HG02610 (cell line): ENCODE results near the gene PHF2.
A peak's percentile ranks its signal among the peaks of the same experiment; 100 is the strongest.

ENCODE experiments used
- ATAC-seq: cut with Tn5 transposase; IDR thresholded peaks from one replicate; pipeline ENCODE4 v1.9.1; 2021; ENCODE audit warnings: mild to moderate bottlenecking, moderate library complexity; ENCODE audit not compliant: unreplicated experiment

Gene PHF2

DNA sequence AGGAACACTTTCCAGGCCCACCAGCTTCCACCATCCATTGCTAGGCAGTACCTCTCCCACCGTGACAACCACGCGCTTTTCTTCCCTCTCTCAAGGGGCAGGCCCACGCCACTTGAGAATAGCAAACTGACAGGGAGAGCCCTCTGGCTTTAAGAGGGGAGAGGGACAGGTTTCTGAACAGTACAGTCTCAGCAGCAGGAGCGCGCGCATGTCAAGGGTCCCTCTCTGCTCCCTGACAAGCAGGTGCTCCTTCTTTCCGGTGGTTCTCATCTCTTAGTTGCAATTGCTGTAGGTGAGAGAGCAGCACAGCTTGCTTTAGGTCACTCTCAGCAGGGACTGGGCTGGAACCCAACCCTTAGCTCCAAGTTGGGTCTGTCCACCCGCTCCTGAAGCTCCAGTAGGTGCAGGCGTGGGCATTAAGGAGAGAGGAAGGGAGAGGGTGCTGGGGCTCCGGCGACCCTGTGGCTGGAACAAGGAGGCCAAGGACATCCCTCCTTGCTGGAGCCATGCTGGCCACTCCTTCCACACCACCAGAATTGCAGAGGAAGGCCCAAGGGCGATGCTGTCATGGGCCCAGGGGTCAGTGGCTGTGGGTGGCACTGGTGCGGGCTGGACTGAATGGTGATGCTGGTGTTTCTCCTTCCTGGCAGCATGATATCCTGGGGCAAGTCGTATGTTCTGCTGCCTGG is 9.0 kb upstream of the PHF2 start:
- no peak for ATAC-seq

DNA sequence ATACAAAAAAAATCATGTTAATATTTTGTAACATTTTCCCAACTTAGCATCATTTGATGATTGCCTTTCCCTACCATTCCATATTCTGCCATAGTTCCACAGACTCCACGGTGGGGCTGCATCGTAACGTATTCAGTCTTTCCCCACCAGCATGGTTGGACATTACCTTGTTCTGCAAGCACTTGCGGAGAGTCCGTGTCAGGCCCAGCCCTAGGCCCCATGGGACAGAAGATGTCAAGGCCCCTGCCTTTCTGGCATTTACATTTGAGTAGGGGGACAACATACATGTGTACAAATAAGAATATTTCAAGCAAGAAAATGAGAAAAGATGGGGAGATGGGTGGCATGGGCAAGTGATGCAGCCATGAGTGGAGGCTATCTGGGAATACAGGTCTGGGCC is 8.2 kb upstream of the PHF2 start:
- ATAC-seq: no peak

DNA sequence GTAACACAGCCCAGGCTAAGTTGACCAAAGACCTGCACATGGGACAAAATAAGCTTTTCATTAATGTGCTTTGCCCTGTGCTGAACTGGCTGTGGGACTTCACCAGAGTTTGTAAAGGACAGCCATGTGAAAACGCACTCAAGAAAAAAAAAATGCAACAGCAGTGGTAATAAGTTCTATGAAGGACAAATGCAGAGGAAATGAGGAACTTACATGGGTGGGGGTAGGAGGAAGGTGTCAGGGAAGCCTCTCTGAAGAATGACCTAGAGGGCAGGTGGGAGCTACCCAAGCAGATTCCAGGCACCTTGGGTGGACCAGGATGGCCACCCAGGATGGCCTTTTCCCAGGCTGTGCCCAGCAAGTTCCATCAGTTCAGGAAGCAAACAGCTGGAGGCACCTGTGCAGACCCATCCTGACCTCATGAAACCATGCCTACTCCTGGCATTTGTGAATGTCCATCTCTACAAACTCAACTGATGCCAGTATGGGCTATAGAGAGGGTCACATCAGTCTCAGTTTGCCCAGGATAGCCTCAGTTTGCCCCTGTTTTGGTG is 6.7 kb upstream of the PHF2 start:
- no peak for ATAC-seq

DNA sequence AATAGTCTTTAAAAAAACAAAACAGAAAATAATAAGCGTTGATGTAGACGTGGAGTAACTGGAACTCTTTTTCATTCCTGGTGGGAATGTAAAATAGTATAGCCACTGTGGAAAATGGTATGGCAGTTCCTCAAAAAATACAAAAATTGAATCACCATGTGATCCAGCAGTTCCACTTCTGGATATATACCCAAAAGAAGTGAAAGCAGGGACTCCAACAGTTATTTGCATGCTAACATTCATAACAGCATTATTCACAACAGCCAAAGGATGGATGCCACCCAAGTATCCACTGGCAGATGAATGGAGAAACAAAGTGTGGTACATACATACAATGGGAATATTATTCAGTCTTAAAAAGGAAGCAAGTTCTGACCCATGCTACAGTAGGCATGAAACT is 4.2 kb upstream of the PHF2 start:
- no peak for ATAC-seq

DNA sequence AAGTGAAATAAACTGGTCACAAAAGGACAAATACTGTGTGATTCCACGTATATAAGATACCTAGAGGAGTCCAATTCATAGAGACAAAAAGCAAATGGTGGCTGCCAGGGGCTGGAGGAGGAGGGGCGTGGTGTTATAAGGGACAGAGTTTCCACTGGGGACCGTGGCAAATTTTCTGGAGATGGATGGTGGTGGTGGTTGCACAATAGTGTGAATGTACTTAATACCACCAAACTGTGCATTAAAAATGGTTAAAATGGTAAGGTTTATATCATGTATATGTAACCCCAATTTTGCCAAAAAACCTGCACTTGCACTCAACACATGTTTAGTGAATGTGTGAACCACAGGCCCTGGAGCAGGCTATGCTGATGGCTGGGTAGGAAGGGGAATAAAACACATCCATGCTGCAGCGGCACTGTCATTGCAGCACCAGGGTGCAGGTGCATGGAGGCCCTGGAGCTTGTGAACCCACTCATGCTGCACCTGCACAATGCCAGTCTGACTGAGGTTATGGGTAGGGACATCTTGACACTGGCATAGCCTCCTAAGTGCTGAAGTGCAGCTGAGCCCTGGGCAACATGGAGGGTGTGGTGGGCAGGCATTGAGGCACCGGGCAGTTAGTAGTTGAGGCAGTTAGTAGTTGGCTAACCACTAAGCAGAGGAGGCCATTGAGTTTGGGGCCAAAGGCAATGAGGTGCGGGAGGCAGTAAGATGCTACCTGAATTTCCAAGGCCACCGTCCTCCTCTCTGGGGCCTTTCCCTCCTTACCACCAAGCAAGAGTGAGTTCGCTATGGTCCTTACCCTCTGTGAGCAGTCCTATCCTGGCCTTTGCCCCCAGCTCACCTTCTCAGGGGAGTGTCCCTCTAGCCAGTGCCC is 3.5 kb upstream of the PHF2 start:
- ATAC-seq: no peak

DNA sequence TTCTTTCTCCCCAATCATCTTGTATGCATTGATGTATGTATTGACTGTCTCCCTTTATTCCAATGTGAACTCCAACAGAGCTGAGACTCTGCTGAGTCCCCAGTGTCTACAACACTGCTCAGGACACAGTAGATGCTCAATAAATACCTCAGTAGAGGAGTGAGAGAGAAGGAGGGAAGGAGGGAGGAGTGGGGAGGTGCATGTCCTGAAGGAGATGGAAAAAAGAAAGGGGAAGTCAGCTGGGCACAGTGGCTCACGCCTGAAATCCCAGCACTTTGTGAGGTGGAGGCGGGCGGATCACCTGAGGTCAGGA is 2.9 kb upstream of the PHF2 start:
- no peak for ATAC-seq

DNA sequence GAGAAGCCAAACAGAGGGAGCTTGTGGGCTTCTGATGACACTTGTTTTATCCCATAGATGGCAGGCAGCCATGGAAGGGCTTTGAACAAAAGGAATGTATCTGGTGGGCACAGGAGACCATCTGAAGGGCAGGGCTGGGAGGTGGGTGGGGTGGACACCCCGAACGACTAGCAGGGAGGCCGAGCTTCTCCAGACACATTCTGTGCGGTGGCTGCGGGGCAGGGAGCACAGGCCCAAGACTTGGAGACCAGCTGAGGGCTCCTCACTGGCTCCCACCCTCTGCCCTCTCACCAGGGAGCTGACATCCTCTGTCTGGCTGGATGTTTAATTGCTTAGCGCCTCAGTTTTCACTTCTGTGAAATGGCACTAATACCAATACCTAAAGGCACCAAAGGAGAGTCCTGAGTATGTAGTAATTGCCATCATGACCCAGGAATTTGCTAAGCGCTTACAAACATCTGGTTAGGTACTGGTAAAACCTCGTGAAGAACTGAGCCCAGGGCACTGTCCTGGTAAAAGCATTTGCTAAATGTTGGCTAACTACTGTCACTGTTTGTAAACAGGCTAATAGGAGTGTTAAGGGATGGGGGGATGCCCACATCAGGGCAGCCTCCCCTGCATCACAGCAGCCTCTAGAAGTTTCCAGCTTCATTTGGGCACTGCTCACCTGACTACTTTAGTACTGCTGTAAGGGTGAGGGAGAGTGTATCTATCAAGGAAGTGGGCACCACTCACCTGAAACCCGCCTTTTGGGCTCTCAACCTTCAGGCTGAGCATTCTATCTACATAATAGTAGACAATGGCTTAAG is 2.1 kb upstream of the PHF2 start:
- no peak for ATAC-seq

DNA sequence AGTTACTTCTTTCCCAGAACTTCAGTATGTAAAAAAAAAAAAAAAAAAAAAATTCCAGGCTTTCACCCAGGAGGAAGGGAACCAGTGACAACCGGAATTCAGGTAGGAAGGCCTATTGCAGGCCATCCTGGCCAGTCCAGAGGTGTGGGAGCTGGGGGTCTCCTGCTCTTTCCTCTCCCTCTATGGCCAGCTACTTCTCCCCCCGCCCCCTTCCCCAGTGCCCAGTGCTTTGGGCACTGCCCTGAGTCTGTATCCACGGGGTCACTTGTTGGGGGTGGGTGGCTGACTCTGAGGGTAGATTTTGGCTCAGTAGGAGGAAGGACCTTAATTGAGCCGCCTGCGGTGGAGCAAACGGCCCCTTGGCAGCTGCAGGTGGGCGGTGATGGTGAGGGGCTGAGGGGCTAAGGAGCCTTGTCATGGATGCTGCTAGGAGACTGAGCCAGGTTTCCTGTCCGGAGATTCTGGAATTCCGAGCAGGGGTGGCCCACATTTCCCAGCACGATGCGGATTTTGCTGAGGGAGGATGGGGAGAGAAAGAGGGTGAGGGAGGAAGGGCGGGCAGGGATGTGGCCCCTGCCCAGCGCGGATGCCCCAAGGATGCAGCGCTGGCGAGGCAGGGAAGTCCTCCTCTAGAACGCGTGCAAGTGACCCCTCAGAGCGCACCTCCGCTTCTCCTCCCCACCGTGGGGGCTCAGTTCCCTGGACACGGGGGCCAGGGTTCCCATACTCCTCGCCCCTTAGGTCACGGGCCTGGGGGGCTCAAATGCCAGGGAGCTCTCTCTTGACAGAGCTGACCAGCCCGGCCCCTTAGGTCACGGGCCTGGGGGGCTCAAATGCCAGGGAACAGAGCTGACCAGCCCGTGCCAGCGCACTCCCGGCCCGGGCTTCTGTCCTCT is 1.2 kb upstream of the PHF2 start:
- no peak for ATAC-seq

DNA sequence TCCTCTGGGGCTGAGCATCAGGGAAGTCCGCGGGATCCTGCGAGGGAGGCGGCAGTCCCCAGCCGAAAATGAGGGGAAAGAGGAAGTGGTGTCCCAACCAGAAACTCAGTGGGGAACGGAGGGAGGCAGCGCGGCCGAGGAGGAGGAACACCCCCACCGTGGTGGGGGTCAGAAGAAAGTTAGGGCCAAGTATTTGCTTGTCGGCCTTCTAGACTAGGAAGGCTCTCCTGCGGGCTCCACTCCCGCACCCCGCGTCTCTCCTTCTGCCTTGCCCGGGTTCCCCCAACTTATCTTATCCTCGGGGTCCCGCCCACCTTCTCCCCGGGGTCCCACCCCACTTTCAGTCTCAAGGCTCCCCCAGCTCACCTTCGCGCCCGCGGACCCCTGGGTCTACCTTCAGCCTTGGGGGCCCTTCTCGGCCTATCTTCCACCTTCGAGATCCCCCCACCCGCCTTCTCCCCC is 557 bp upstream of the PHF2 start:
- ATAC-seq: peak; percentile 32

DNA sequence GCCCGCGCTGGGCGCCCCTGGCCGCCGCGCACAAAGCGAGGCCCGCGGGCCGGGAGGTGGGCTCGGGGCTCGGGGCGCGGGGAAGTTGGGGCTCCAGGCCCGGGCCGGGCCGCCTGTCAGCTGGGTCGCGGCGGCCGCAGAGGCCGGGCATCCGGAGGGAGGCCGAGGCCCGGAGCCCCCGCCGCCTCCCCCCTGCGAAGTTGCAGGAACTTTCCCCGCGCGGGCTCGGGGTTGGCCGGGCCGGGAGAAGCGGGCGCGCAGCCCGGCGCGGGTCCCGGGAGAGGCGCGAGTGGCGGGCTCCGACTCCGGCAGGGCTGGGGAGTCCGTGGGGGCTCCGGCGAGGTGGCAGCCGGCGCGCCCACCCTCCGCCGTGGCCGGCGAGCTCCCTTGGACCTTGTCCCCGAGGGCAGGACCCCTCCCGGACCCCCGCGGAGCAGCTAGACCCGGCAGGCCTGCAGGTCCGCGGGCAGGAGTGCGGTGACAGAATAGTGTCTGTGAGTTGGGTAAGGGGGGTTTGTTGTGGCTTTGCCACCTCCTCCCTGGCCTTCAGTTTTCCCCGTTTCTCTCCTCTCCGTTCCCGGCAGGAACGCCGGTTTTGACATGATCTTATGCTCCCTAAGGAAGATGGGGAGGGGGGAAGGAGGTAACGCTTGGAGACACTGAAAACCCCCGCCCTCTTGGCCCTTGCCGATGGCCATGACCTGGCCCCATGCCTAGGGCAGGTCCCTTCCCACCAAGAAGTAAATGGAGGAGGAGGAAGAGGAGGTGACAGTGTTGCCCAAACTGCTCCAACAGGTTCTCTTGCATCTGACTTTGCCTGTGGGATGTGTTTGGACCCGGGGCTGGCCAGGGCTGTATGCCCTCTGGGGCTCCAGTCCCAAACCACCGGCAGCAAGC is 942 bp downstream of the PHF2 start:
- ATAC-seq: peak; percentile 12

DNA sequence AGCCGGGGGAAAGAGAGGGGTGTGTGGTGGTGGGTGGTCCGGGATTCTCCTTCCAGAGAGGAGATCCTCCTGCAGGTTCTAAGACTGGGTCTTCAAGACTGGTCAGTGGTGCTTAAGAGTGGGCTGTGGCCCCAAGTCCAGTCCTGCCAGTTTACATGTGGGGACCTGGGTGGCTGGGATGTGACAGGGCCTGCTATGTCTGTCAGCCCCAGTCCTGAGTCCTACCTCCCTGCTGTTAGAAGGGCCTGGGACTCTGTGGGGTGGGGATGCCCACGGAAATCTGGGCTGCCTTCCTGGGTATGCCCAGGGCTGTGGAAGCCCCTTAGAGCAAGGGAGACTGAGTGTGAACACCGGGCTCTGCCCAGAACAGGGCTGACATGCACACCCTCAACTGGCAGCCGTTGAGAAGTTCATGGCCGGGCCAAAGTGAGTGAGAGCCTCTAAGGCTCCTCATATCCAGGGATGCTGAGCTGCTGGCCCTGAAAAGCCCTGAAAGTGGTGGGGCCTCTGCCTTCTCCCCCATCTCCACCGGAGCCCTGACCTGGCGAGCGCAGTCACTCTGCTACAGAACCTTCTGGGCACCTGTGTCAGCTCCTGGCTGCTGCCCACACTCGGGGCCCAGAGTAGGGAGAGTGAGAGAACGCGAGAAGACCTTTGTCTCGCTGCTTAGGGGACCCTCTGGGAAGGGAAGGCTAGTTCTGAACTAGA is 1.7 kb downstream of the PHF2 start:
- ATAC-seq: no peak

DNA sequence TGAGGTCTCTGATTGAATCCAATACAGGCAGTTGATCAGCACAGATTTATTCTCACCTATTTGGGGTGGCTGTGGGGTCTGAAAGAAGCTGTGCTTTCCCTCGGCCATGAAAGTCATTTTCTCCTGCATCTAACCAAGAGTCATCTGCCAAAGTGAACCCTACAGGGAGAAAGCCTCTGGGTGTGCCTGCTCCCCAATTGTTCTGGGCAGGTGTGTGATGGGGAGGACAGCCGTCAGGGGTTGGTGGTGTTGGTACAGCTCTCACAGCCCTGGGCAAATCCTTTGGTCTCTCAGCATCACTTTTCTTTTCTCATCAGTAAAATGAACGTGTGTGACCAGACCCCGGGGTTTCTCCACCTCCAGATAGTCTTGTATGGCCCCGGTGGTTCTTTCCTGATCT is 2.5 kb downstream of the PHF2 start:
- ATAC-seq: no peak

DNA sequence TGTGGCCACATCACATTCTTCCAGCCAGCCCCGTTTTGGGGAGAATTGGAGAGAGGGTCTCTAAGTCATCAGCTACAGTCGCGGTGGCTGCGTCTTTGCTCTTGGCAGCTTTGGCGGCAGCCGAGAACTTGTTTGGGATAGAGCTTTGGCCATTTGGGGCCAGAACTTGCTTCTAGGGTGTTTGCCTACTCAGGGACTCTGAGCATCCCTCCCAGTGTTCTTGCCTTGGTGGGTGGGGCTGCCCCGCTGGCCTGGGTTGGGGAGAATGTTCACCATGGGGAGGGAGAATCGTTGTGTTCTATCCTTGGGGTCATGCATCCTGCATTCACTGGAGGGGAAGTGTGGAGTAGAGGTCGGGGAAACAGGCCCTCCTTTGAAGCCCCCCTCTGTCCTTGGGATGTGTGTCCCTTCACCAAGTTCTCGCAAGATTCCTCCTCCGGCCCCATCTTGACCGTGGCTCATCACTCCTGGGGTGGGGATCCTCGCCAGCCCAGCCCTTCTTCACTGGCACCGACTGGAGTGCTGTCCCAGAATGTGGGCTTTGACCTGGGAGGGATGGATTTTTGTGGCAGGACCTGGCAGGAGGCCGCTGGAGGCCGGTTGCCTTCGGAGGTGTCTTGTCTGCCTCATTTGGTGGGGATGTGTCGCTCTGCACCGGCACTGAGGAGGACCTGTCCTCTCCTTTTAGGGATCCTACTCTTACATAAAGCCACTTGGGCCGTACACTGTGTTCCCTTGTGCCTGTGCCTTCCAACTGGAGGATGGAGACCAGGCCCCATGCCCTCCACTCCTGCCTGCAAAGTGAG is 3.5 kb downstream of the PHF2 start:
- no peak for ATAC-seq

DNA sequence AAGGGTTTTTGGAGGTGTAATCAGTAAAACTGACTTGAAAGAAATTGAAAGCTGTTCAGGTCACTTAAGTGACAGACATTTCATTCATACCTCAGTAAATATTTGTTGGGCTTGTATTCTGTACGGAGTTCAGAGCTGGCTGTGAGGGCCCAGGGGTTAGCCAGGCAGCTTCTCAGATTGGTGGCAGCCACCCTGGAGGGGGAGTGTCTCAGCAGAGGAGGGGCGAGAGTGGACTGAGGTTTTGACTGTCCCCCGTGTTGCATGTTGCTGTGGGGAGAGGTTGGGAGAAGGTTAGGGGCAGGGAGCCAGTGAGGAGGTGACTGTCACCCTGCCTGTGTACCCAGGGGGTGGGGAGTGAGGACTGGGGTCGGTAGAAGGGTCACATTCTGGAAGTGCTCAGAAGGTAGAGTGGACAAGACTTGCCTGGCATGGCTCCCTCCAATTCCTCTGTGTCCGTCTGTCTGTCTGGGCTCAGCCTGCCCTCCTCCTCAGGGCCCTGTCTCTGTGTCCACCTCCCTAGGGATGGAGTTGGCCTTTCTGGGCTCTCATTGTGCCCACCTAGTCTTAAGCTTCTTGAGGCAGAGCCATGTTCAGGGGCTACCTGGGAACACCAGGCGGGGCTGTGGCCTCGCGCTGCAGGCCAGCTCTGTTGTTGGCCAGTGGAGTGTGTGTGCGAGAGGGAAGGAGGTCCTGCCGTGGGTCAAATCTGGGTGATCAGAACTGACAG is 4.4 kb downstream of the PHF2 start:
- ATAC-seq: no peak

DNA sequence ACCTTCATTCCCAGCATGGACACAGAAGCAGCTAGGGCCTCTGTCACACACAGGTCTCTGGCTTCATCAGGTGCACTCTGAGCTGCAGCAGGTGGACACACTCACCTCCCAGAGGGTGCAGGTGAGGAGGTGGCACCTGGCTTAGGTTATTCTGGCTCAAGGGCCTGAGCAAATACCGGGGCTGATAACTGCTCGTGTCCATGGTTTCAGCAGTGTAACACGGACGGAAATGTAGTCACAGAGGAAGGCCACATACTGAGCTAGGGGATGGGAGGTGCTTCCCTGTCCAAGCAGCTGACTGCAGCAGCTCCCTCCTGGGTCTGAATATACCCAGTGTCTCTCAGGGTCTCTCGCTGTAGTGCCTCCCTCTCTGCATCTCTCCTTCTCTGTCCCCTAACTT is 5.7 kb downstream of the PHF2 start:
- ATAC-seq: no peak

DNA sequence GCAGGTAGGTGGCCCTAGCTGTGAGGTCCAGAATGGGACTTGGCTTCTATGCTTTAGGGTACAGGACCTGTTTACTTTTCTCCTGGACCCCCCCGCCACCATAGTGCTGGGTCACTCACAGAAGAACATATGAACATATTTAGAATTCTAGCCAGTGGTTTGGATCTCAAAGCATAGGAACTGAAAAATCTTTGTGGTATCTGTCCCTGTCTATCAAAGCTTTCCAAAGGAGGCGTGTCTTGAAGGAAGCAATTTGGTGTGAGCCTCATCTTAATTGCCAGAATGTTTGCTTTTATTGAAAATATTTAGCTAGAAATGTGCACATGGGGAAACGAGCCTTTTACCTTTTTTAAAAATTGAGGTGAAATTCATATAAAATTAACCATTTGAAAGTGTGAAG is 6.2 kb downstream of the PHF2 start:
- no peak for ATAC-seq

DNA sequence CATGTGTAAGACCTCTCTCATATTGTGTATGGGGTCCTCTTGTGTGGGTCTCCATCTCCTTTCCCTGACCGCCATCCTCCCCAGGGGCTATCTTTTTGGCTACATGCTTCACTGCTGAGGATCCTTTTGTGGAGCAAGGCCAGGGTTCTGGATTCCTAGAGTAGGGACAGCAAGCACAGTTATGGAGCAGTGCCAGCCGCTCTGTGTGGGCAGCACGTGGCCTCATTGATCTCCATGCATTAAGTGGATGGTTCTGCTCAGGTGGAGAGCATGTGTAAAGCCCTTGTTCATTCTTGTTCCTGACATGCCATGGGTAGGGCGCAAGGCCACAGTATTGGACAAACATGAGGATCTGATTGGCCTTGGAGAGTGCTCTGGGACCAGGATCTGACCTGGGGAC is 8.9 kb downstream of the PHF2 start:
- ATAC-seq: no peak
